ENCODE measurements around the gene DTX3.
"Not testable (repeated sequence)": the region's sequence is repeated elsewhere in the genome, so short reads cannot be mapped to it uniquely, and the experiment has no call there.

Gene DTX3

GRCh38 chr12:57604454-57604991, at the start of gene DTX3:
TSS of gene DTX3 (plus strand) at chr12:57604824. CDS start at chr12:57606518, 1,694 bp downstream.
- ATAC-seq (replicated peaks; ENCODE audit: extremely low read depth, poor library complexity, severe bottlenecking) (peak; percentile 50), DNase-seq (ENCODE audit: low spot score in 2 of 2) (no peak)
- Mint-ChIP-seq H3K9me3 (no peaks in the 10 kb centered on the region), H3K27ac (ENCODE audit: low read depth) (peak within 1 kb of the TSS; percentile 89), H3K4me1 (peaks cover 38% of the 10 kb centered on the region), H3K27me3 (no peaks in the 10 kb centered on the region), H3K36me3 (ENCODE audit: insufficient read depth) (peaks cover 21% of the 10 kb centered on the region), H3K4me3 (peak within 1 kb of the TSS; percentile 79)

GRCh38 chr12:57554897-57555296, 49.7 kb upstream of the DTX3 start:
- DNase-seq (ENCODE audit: low spot score in 2 of 2) (no peak), ATAC-seq (replicated peaks; ENCODE audit: extremely low read depth, poor library complexity, severe bottlenecking) (no peak)
- H3K27me3 Mint-ChIP-seq = peaks cover 10% of the 10 kb centered on the region
- no peaks in the 10 kb centered on the region for H3K9me3 Mint-ChIP-seq
- H3K4me1 Mint-ChIP-seq = peaks cover 8% of the 10 kb centered on the region
- no peak overlapping the region for H3K27ac Mint-ChIP-seq (ENCODE audit: low read depth)
- H3K36me3 Mint-ChIP-seq (ENCODE audit: insufficient read depth) = peaks cover 2% of the 10 kb centered on the region
- no peak overlapping the region for H3K4me3 Mint-ChIP-seq

GRCh38 chr12:57558864-57559263, 45.8 kb upstream of the DTX3 start:
- H3K36me3 Mint-ChIP-seq (ENCODE audit: insufficient read depth) = peaks cover 2% of the 10 kb centered on the region
- H3K27ac Mint-ChIP-seq (ENCODE audit: low read depth) = no peak overlapping the region
- peaks cover 15% of the 10 kb centered on the region for H3K27me3 Mint-ChIP-seq
- H3K9me3 Mint-ChIP-seq = no peaks in the 10 kb centered on the region
- H3K4me3 Mint-ChIP-seq = no peak overlapping the region
- ATAC-seq (replicated peaks; ENCODE audit: extremely low read depth, poor library complexity, severe bottlenecking) = no peak
- DNase-seq (ENCODE audit: low spot score in 2 of 2) = no peak
- no peaks in the 10 kb centered on the region for H3K4me1 Mint-ChIP-seq

GRCh38 chr12:57560516-57560915, 44.1 kb upstream of the DTX3 start:
- Mint-ChIP-seq H3K9me3 (no peaks in the 10 kb centered on the region), H3K36me3 (ENCODE audit: insufficient read depth) (peaks cover 2% of the 10 kb centered on the region), H3K27me3 (peaks cover 26% of the 10 kb centered on the region), H3K27ac (ENCODE audit: low read depth) (no peak overlapping the region), H3K4me3 (no peak overlapping the region), H3K4me1 (no peaks in the 10 kb centered on the region)
- no peak for ATAC-seq (replicated peaks; ENCODE audit: extremely low read depth, poor library complexity, severe bottlenecking)
- DNase-seq (ENCODE audit: low spot score in 2 of 2) = no peak

GRCh38 chr12:57561117-57561516, 43.5 kb upstream of the DTX3 start:
- not testable (repeated sequence) for H3K4me3 Mint-ChIP-seq; H3K9me3 Mint-ChIP-seq; ATAC-seq (replicated peaks; ENCODE audit: extremely low read depth, poor library complexity, severe bottlenecking); DNase-seq (ENCODE audit: low spot score in 2 of 2); H3K4me1 Mint-ChIP-seq; H3K36me3 Mint-ChIP-seq (ENCODE audit: insufficient read depth); H3K27ac Mint-ChIP-seq (ENCODE audit: low read depth)
- peaks cover 26% of the 10 kb centered on the region for H3K27me3 Mint-ChIP-seq

- DNase-seq (ENCODE audit: low spot score in 2 of 2) (no peak), ATAC-seq (replicated peaks; ENCODE audit: extremely low read depth, poor library complexity, severe bottlenecking) (no peak)
- no peaks in the 10 kb centered on the region for H3K36me3 Mint-ChIP-seq (ENCODE audit: insufficient read depth)
- H3K27me3 Mint-ChIP-seq = peaks cover 29% of the 10 kb centered on the region
- H3K9me3 Mint-ChIP-seq = no peaks in the 10 kb centered on the region
- H3K4me1 Mint-ChIP-seq = no peaks in the 10 kb centered on the region
- no peak overlapping the region for H3K4me3 Mint-ChIP-seq
- H3K27ac Mint-ChIP-seq (ENCODE audit: low read depth) = no peak overlapping the region
Measured at GRCh38 chr12:57563358-57563757, 41.3 kb upstream of the DTX3 start.

GRCh38 chr12:57564178-57564740, 40.4 kb upstream of the DTX3 start:
- Mint-ChIP-seq H3K4me1 (no peaks in the 10 kb centered on the region), H3K4me3 (no peak overlapping the region), H3K9me3 (no peaks in the 10 kb centered on the region), H3K27ac (ENCODE audit: low read depth) (no peak overlapping the region), H3K27me3 (peaks cover 38% of the 10 kb centered on the region), H3K36me3 (ENCODE audit: insufficient read depth) (no peaks in the 10 kb centered on the region)
- ATAC-seq (replicated peaks; ENCODE audit: extremely low read depth, poor library complexity, severe bottlenecking) = no peak
- no peak for DNase-seq (ENCODE audit: low spot score in 2 of 2)

GRCh38 chr12:57568838-57569237, 35.8 kb upstream of the DTX3 start:
- no peaks in the 10 kb centered on the region for H3K9me3 Mint-ChIP-seq
- no peak overlapping the region for H3K4me3 Mint-ChIP-seq
- peaks cover 33% of the 10 kb centered on the region for H3K27me3 Mint-ChIP-seq
- ATAC-seq (replicated peaks; ENCODE audit: extremely low read depth, poor library complexity, severe bottlenecking) (no peak), DNase-seq (ENCODE audit: low spot score in 2 of 2) (no peak)
- H3K27ac Mint-ChIP-seq (ENCODE audit: low read depth) = no peak overlapping the region
- peaks cover under 1% of the 10 kb centered on the region for H3K36me3 Mint-ChIP-seq (ENCODE audit: insufficient read depth)
- H3K4me1 Mint-ChIP-seq = no peaks in the 10 kb centered on the region

GRCh38 chr12:57569858-57570257, 34.8 kb upstream of the DTX3 start:
- no peak overlapping the region for H3K4me3 Mint-ChIP-seq
- peaks cover 23% of the 10 kb centered on the region for H3K27me3 Mint-ChIP-seq
- H3K9me3 Mint-ChIP-seq = no peaks in the 10 kb centered on the region
- H3K36me3 Mint-ChIP-seq (ENCODE audit: insufficient read depth) = peaks cover 2% of the 10 kb centered on the region
- DNase-seq (ENCODE audit: low spot score in 2 of 2) (no peak), ATAC-seq (replicated peaks; ENCODE audit: extremely low read depth, poor library complexity, severe bottlenecking) (no peak)
- no peak overlapping the region for H3K27ac Mint-ChIP-seq (ENCODE audit: low read depth)
- no peaks in the 10 kb centered on the region for H3K4me1 Mint-ChIP-seq

GRCh38 chr12:57570438-57570837, 34.2 kb upstream of the DTX3 start:
- H3K4me1 Mint-ChIP-seq; DNase-seq (ENCODE audit: low spot score in 2 of 2): not testable (repeated sequence)
- peaks cover 19% of the 10 kb centered on the region for H3K27me3 Mint-ChIP-seq

GRCh38 chr12:57571926-57572762, 32.5 kb upstream of the DTX3 start:
- ATAC-seq (replicated peaks; ENCODE audit: extremely low read depth, poor library complexity, severe bottlenecking) (no peak), DNase-seq (ENCODE audit: low spot score in 2 of 2) (no peak)
- Mint-ChIP-seq H3K9me3 (no peaks in the 10 kb centered on the region), H3K4me3 (no peak overlapping the region), H3K27ac (ENCODE audit: low read depth) (no peak overlapping the region), H3K36me3 (ENCODE audit: insufficient read depth) (peaks cover 2% of the 10 kb centered on the region), H3K27me3 (peaks cover 19% of the 10 kb centered on the region), H3K4me1 (no peaks in the 10 kb centered on the region)

More at GRCh38 chr12:57570438-57570837, 34.2 kb upstream of the DTX3 start:
- H3K27ac Mint-ChIP-seq (ENCODE audit: low read depth); ATAC-seq (replicated peaks; ENCODE audit: extremely low read depth, poor library complexity, severe bottlenecking); H3K36me3 Mint-ChIP-seq (ENCODE audit: insufficient read depth); H3K9me3 Mint-ChIP-seq; H3K4me3 Mint-ChIP-seq: not testable (repeated sequence)

- Mint-ChIP-seq H3K36me3 (ENCODE audit: insufficient read depth) (peaks cover 2% of the 10 kb centered on the region), H3K27ac (ENCODE audit: low read depth) (no peak overlapping the region), H3K4me1 (no peaks in the 10 kb centered on the region), H3K9me3 (no peaks in the 10 kb centered on the region), H3K4me3 (no peak overlapping the region), H3K27me3 (peaks cover 2% of the 10 kb centered on the region)
- no peak for ATAC-seq (replicated peaks; ENCODE audit: extremely low read depth, poor library complexity, severe bottlenecking)
- no peak for DNase-seq (ENCODE audit: low spot score in 2 of 2)
Measured at GRCh38 chr12:57574795-57575194, 29.8 kb upstream of the DTX3 start.
